AG08396 (cell line): ENCODE data around the gene OR51B5.
"Not testable (repeated sequence)": the region's sequence is repeated elsewhere in the genome, so short reads cannot be mapped to it uniquely, and the experiment has no call there.

Experiments
- DNase-seq: peaks from one replicate; pipeline ENCODE4 v3.0.0; 2012; ENCODE audit warnings: low spot score, mixed read lengths

OR51B5 gene

GRCh38 chr11:5335170-5335569 lies 8.2 kb downstream of the OR51B5 start:
- no peak for DNase-seq

DNA sequence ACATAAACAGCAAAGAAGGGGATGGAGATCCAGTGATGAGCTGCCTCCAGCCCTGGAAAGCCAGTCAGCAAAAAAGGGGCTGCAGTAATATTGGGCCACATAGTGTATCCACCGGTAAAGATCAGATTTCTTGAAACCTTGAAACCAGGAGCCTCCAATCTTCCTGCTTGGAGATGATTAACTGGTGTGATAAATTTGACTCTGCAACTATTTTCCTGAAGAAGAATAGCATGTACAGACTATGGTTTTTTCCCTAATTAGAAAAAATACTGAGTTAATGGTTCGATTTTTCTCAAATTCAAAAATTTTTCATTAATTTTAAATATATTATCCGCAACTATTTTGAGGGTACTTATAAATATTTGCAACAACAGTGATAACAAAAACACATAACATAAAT lies 19.1 kb downstream of the OR51B5 start, which contains the start of gene OR51B2:
TSS of gene OR51B2 (minus strand) at position 101 of the 400 bp plus-strand sequence. CDS start at position 101, 0 bp downstream.
- DNase-seq: no peak

DNA sequence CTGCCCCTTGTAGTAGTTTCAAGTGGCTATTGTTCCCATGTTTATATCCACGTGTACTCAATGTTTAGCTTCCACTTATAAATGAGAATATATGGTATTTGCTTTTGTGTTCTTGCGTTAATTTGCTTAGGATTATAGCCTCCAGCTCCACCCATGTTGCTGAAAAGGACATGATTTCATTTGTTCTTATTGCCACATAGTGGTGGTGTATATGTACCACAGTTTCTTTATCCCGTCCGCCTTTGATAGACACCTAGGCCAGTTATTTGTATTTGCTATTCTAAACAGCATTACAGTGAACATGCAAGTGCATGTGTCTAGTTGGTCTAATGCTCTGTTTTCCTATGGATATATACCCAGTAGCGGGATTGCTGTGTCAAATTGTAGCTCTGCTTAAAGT lies 26.0 kb downstream of the OR51B5 start:
- no peak for DNase-seq

DNA sequence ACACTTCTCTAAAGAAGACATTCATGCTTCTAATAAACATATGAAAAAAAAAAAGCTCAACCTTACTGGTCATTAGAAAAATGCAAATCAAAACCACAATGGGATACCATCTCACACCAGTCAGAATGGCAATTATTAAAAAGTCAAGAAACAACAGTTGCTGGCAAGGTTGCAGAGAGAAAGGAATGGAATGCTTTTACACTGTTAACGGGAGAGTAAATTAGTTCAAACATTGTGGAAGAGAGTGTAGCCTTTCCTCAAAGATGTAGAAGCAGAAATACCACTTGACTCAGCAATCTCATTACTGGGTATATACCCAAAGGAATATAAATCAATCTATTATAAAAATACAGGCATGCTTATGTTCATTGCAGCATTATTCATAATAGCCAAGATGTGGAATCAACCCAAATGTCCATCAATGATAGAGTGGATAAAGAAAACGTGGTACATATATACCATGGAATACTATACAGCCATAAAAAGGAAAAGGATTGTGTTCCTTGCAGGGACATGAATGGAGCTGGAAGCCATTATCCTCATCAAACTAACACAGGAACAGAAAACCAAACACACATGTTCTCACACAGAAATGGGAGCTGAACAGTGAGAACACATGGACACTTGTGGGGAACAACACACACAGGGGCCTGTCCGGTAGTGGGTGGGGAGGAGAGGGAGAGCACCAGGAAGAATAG lies 29.8 kb downstream of the OR51B5 start:
- not testable (repeated sequence) for DNase-seq

DNA sequence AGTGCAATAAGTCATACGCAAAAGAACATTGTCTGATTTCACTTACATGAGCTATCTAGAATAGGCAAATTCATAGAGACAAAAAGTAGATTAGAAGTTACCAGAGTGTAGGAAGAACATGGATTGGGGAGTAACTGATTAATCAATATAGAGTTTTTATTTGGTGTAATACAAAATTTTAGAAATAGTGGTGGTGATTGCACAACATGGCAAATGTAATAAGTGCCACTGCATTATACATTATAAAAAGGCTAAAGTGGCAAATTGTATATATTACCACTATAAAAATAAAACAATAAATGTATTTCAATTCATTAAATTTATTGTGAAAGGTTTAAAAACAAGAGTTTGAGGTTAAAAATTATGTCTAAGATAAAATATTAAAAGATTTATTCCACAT lies 32.9 kb downstream of the OR51B5 start:
- no peak for DNase-seq

GRCh38 chr11:5307256-5308019 lies 35.9 kb downstream of the OR51B5 start:
- DNase-seq: no peak

GRCh38 chr11:5304046-5304445 lies 39.3 kb downstream of the OR51B5 start:
- peak; percentile 32 for DNase-seq

GRCh38 chr11:5303626-5304025 lies 39.7 kb downstream of the OR51B5 start:
- DNase-seq: no peak

DNA sequence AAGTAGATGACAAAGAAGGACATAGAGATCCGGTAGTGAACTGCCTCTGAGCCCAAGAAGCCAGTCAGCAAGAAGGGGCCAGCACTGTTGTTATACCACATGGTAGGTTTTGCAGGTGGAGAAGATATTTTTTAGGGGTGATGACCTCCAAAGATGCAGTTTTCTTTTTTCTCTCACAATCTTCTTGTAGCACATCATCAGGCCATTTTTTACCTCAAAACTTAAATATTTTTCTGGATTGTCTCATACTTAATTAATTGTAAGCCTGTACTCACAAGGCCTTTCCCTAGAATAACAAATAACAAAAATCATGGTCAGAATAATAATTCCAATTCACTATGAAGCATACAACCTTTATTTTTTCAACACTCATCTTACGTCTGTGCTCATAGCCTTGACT lies 41.5 kb downstream of the OR51B5 start, which contains the start of gene OR51B4:
TSS of gene OR51B4 (minus strand) at position 101 of the 400 bp plus-strand sequence. CDS start at position 101, 0 bp downstream.
- DNase-seq: no peak

DNA sequence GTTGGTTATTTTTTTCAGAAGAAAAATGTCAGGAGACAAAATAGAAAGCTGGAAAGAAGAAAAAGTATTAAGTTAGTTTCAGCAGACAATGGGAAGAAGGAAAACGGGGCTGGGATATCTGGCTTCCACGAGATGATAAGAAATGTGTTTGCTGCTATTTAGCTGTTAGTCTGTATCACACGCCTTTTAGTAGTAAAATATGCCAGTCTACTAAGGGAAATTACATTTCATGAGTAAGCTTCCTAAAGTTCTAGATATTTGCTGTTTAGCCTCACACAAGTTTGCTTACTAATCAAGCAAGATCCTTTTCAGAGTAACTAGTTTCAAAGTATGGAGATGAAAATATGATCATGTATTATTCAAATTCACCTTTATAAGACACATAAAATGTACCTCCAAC lies 43.1 kb downstream of the OR51B5 start:
- DNase-seq: no peak

DNA sequence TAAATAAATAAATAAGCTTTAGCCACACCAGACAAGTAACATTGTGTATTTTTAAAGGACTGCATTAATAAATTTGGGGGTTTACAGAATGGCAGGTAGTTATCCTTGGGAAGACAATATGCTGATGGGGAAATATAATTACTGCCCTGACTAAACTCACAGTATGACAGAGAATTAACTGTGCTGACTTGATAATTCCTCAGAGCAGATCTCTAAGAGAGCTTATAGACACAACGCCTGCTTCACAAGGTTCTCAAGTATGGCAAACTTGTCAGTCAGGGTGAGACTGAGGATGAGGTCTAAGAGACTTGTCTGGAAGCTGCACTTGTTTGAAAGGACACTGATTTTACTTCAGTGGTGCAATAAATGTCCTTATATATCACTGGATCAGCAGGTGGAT lies 44.9 kb downstream of the OR51B5 start:
- DNase-seq: no peak

- no peak for DNase-seq
These were observed 45.5 kb downstream of the OR51B5 start for GRCh38 chr11:5297721-5298323.

DNA sequence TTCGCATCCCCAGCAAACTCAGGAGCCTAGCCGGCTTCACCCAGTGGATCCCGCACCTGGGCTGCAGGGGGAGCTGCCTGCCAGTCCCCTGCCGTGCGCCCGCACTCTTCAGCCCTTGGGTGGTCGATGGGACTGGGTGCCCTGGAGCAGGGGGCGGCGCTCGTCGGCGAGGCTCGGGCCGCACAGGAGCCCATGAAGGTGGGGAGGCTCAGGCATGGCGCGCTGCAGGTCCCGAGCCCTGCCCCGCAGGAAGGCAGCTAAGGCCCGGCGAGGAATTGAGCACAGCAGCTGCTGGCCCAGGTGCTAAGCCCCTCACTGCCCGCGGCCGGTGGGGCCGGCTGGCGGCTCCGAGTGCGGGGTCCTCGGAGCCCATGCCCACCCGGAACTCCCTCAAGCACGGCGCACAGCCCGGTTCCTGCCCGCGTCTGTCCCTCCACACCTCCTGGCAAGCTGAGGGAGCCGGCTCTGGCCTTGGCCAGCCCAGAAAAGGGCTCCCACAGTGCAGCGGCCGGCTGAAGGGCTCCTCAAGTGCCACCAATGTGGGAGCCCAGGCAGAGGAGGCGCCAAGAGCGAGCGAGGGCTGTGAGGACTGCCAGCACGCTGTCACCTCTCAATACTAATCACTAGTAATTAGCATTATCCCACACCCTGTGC lies 48.9 kb downstream of the OR51B5 start:
- DNase-seq: not testable (repeated sequence)

DNA sequence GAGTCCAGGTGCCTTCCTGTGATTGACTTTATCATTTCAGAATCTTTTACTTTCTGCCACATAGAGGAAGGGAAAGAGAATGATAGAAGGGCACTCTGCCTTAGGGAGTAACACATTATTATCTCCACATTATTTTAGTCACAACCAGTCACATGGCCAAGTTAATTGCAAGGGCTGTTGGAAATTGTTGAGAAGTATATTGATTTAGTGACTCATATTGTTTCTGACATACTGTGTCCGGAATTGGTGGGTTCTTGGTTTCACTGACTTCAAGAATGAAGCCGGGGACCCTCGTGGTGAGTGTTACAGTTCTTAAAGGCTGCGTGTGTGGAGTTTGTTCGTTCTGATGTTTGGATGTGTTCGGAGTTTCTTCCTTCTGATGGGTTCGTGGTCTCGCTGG lies 50.3 kb downstream of the OR51B5 start:
- no peak for DNase-seq
